ENCODE results near the gene MYPOP. TPM values are rescaled to one million over a fixed set of nuclear protein-coding genes. Genes with fewer than 3 reads are reported as not detected.
A peak's percentile ranks its signal among the peaks of the same experiment; 100 is the strongest.

The MYPOP gene
- total RNA-seq, 6 experiments from 2014 or later: 10.2 to 11.2 (median 10.5) TPM

GRCh38 chr19:45884682-45885555 lies 17.5 kb downstream of the MYPOP start:
- H3K36me3 Mint-ChIP-seq (ENCODE audit: low read depth): 0 out of 2 replicates have a peak, but pooled peaks cover 5% of the 10 kb centered on the region
- no peaks in the 10 kb centered on the region for H3K9me3 Mint-ChIP-seq
- peaks cover 14% of the 10 kb centered on the region for H3K4me1 Mint-ChIP-seq (ENCODE audit: low read depth)
- TF ChIP-seq, protein P1, sequence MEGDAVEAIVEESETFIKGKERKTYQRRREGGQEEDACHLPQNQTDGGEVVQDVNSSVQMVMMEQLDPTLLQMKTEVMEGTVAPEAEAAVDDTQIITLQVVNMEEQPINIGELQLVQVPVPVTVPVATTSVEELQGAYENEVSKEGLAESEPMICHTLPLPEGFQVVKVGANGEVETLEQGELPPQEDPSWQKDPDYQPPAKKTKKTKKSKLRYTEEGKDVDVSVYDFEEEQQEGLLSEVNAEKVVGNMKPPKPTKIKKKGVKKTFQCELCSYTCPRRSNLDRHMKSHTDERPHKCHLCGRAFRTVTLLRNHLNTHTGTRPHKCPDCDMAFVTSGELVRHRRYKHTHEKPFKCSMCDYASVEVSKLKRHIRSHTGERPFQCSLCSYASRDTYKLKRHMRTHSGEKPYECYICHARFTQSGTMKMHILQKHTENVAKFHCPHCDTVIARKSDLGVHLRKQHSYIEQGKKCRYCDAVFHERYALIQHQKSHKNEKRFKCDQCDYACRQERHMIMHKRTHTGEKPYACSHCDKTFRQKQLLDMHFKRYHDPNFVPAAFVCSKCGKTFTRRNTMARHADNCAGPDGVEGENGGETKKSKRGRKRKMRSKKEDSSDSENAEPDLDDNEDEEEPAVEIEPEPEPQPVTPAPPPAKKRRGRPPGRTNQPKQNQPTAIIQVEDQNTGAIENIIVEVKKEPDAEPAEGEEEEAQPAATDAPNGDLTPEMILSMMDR (IDR thresholded peaks at IDR 0.05): no peak
- no peak for DNase-seq
- no peak overlapping the region for H3K27ac Mint-ChIP-seq
- peak overlapping the region; percentile 46 for H3K4me3 Mint-ChIP-seq
- H3K27me3 Mint-ChIP-seq (ENCODE audit: insufficient read depth): peaks cover 3% of the 10 kb centered on the region; the same call in 1 of the 2 replicates

DNA sequence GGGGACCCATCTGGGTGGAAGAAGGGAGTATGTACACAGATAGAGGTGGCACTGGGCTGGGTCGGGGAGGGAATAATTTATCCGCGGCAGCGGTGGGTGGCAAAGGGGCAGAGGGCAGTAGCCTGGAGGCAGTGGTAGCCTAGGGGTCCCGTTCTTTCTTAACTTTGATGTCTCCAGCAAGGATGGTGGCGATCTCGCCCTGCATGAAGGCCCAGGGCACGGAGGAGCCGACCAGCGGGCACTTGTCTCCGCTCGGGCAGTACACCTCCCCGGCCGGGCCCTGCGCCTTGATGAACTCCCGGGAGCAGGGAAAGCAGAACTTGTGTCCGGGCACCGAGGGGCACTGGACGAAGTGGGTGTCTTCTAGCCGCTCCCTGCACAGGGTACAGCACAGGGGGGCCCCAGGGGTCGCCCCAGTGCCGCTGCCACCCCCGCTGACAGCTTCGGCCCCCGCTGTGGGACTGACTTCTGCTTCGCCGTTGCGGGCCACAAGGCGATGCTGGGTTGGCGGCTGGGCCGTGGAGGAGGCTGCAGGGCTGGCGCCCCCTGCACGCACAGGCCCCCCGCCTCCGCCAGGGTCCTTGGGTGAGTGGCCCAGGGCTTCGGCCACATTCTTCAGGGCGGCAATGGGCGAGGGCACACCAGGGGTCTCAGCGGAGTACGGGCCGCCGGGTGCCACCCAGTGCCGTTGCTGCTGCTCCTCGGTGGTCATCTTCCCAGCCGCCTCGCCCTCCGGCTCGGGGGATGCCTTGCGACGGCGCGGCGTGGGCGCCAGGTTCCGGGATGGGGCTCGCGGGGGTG lies 18.3 kb downstream of the MYPOP start:
- TF ChIP-seq, protein P1 (IDR thresholded peaks at IDR 0.05): no peak
- Mint-ChIP-seq H3K36me3 (ENCODE audit: low read depth) (0 out of 2 replicates have a peak, but pooled peaks cover 5% of the 10 kb centered on the region), H3K27ac (no peak overlapping the region), H3K9me3 (no peaks in the 10 kb centered on the region), H3K4me1 (ENCODE audit: low read depth) (peaks cover 14% of the 10 kb centered on the region), H3K27me3 (ENCODE audit: insufficient read depth) (peaks cover 3% of the 10 kb centered on the region; the same call in 1 of the 2 replicates), H3K4me3 (peak overlapping the region; percentile 42; the same call in 1 of the 2 replicates)
- no peak for DNase-seq

DNA sequence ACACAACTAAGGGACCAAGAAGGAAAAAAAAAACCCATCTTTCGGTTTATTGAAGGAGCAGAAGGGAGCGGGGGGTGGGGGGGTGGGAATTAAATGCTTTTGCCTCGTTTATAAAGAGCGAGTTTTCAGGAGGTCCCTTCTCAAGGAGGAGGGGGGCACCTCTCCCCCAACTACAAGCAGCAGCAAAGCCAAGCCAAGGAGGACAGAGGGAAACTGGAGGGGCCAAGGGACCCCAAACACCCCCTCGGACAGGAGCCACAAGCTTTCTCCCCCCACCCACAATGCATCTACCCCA lies 18.9 kb downstream of the MYPOP start:
- Mint-ChIP-seq H3K9me3 (no peaks in the 10 kb centered on the region), H3K27me3 (ENCODE audit: insufficient read depth) (peaks cover 3% of the 10 kb centered on the region; the same call in 1 of the 2 replicates), H3K4me1 (ENCODE audit: low read depth) (peaks cover 14% of the 10 kb centered on the region), H3K36me3 (ENCODE audit: low read depth) (0 out of 2 replicates have a peak, but pooled peaks cover 5% of the 10 kb centered on the region), H3K4me3 (peak overlapping the region; percentile 42), H3K27ac (0 out of 2 replicates have a peak overlapping the region, but pooled peaks have one; percentile 2)
- no peak for DNase-seq
- TF ChIP-seq, protein P1 (IDR thresholded peaks at IDR 0.05): peak; percentile 72

DNA sequence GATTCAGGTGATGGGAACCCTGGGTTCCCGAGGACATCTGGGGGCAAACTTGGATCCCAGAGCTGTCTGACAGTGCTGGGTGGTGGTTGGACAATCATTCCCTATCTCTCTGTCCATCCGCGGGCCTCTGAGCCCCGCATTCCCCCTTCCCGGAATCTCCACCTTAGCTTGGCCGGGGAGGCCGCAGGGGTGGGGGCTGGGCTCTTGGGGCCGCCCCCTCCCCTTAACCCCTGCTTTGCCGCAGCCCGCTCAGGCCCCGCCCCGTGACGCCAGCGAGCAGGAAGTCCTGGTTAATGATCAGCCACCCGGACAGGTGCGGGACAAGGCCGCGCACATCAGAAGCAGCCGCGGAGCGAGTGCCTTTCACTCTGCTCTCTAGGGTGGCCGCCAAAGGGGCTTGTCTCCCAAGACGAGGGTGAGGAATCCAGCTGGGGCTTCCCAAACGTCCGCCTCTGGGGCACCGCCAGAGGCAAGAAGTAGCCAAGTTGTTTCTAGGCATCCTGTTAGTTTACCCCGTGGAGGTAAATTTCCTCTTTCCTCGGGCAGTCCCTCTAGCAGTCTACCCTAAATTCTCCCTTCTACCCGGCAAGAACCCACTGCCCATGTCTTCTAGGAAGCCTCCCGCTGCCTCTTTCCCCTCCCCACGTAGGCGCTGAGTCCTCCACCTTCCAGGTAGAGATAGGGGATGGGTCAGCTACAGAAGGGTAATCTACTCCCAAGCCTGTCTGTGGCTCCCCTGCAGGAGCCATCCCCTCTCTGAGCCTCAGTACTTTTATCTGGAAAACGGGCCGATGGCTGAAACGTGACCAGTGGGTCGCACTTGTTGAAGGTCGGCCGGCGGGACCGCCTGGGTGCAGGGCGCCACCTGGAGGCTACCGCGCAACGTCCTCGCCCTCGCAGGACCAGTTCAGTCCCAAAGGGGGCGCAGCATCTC lies 19.5 kb downstream of the MYPOP start:
- Mint-ChIP-seq H3K36me3 (ENCODE audit: low read depth) (0 out of 2 replicates have a peak, but pooled peaks cover 5% of the 10 kb centered on the region), H3K4me3 (peak overlapping the region; percentile 42), H3K4me1 (ENCODE audit: low read depth) (peaks cover 14% of the 10 kb centered on the region)

More for the DNA sequence above, 19.5 kb downstream of the MYPOP start:
- TF ChIP-seq, protein P1 (IDR thresholded peaks at IDR 0.05): peak; percentile 95
- 0 out of 2 replicates have a peak overlapping the region, but pooled peaks have one; percentile 2 for H3K27ac Mint-ChIP-seq
- H3K27me3 Mint-ChIP-seq (ENCODE audit: insufficient read depth): peaks cover 3% of the 10 kb centered on the region; the same call in 1 of the 2 replicates
- DNase-seq: peak; percentile 71
- H3K9me3 Mint-ChIP-seq: no peaks in the 10 kb centered on the region
